Measurements from ENCODE around the gene PLD1.

GRCh38 chr3:171792531-171792930 is 17.8 kb downstream of the PLD1 start:
- TF ChIP-seq POLR2A (IDR thresholded peaks at IDR 0.05) (no peak), CTCF (IDR thresholded peaks at IDR 0.05) (no peak)

Data from right lobe of liver (tissue), 4 donors.